ENCODE measurements around the gene TACC3.
"Not testable (repeated sequence)": the region's sequence is repeated elsewhere in the genome, so short reads cannot be mapped to it uniquely, and the experiment has no call there.

Gene TACC3

DNA sequence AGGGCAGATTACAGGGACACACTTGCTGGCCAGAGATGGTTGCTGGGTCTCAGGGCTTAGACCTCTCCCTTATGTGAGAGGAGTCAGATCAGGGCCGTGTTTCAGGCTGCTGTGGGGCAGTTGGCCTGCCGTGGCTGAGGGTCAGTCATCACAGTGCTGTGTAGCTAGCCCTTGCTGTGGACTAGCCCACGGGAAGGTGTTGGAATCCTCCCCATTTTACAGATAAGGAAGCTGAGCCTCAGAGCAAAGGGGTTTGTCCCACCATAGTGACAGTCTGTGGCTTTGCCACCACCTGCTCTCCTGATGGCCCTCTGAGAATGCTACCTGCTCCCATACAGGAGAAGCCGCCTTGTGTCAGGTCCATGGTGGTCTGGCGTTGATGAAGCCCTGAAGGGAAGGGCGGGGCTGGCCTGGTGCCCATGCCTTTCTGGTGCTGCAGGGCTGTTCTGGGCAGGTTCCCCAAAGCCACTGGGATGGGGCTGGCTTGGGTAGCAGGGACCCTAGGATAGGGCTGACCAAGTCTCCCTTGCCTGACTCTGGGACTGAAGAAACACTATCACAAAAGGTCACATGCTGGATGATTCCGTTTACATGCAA is 34.8 kb upstream of the TACC3 start:
- Mint-ChIP-seq H3K27me3 (ENCODE audit: low read depth) (no peaks in the 10 kb centered on the region), H3K4me3 (peak overlapping the region; percentile 10), H3K36me3 (ENCODE audit: low read depth) (peaks cover 10% of the 10 kb centered on the region), H3K4me1 (ENCODE audit: low read depth) (peaks cover 13% of the 10 kb centered on the region), H3K27ac (no peak overlapping the region), H3K9me3 (no peaks in the 10 kb centered on the region)

DNA sequence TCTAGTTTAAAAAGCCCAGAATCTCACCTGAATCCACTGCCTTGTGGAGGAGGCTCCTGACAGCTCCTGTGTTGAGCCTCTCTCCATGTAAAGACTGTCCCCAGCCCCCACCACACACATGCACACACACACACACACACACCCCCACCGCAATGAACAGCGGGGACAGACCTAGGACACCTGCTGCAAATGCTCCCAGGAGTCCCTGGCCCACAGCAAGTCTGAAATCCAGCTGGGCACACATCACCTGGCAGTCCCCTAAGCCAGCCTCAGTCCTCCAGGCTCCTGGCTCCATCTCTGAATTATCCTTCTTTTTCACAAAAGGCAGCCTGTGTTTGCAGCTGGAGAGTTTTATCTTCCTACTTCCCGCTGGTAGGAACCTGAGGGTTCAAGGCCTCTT is 30.6 kb upstream of the TACC3 start:
- peaks cover 38% of the 10 kb centered on the region for H3K36me3 Mint-ChIP-seq (ENCODE audit: low read depth)
- no peaks in the 10 kb centered on the region for H3K27me3 Mint-ChIP-seq (ENCODE audit: low read depth)

DNA sequence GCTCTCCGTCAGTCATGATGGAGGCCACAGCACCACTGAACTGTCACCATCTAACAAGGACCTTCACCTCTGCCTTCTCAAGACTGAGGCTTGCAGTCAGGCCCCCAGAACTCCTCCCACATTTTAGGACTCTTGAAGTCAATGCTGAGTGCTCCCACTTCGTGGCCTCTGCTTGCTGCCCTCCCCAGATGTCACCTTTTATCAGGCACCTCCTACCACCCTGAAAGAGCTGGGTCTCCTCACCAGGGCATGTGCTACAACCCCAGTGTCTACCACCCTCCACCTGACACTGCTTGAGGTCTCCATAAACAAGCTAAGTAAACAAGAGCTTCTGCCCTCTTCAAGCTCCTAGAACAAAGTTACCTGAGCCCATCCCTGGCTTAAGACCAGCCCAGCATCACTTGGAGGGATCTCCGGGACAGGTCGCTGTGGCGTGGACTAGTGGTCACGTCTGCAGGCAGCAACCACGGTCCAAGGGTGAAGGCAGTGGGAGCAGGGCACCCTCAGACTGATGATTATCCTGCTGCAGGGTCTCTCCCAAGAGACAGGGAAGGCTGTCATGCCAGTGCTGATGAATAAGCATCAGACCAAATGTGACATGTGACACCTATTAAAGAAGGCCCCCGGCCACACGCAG is 29.5 kb upstream of the TACC3 start:
- Mint-ChIP-seq H3K9me3 (no peaks in the 10 kb centered on the region), H3K27ac (no peak overlapping the region), H3K36me3 (ENCODE audit: low read depth) (peaks cover 43% of the 10 kb centered on the region), H3K4me1 (ENCODE audit: low read depth) (peaks cover 9% of the 10 kb centered on the region), H3K4me3 (no peak overlapping the region), H3K27me3 (ENCODE audit: low read depth) (no peaks in the 10 kb centered on the region)

More for the DNA sequence above, 30.6 kb upstream of the TACC3 start:
- Mint-ChIP-seq H3K9me3 (no peaks in the 10 kb centered on the region), H3K27ac (no peak overlapping the region), H3K4me1 (ENCODE audit: low read depth) (peaks cover 9% of the 10 kb centered on the region), H3K4me3 (no peak overlapping the region)

DNA sequence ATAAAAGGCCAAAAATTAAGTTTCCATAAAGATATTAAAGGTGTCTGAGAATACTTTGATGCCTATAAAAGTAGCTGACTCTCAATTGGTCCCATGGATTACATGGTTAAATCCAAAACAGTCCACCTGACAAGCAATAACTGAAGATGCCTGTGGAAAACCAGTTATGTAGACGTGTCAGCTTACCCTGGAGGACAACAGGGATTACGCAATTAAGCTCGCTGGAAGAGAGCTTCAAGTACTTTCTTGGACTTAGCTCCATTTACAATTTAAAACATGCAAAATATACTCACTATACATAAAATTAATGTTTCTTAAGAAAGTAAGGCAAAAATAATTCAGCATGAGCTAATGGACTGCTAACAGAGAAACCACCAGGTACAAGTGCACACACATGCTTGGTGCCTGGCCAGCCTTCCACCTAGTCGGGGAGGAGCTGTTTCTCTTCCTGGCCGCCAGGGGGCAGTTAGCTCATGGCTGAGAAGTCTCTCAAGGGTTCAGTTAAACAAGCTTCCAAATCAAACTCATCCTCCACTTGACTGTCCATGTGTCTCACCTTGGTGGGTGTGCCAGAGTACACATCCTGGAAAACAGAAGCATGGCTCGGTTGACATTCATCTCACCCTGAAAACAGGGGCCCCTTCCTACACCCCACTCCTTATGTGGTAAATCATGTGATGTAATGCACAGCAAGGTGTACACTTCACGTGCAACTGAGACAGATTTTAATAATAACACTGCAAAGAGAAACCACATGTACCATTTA is 28.0 kb upstream of the TACC3 start:
- peaks cover 46% of the 10 kb centered on the region for H3K36me3 Mint-ChIP-seq (ENCODE audit: low read depth)

DNA sequence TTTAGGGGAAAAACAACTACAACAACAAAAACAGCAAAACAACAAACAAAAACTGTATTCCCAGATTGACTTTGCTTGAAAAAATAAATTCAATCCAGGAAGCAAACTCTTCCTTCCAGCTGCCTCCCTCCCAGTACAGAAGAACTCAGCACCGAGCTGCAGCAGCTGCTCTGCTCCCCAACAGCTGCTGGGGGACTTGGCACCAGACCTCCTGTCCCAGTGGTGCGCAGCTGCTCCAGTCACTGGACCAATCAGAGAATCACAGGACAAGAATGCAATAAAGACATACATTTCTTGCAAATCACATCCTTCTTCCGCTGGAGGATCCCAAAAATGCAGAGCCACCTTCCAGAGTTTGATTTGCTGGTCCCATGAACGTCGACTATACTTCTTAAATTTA is 25.4 kb upstream of the TACC3 start:
- H3K9me3 Mint-ChIP-seq, result no peaks in the 10 kb centered on the region
- H3K27me3 Mint-ChIP-seq (ENCODE audit: low read depth), result no peaks in the 10 kb centered on the region
- H3K36me3 Mint-ChIP-seq (ENCODE audit: low read depth), result peaks cover 47% of the 10 kb centered on the region
- no peak overlapping the region for H3K4me3 Mint-ChIP-seq
- H3K4me1 Mint-ChIP-seq (ENCODE audit: low read depth), result peaks cover 7% of the 10 kb centered on the region
- H3K27ac Mint-ChIP-seq, result no peak overlapping the region

More for the DNA sequence above, 28.0 kb upstream of the TACC3 start:
- Mint-ChIP-seq H3K4me3 (no peak overlapping the region), H3K9me3 (no peaks in the 10 kb centered on the region), H3K4me1 (ENCODE audit: low read depth) (peaks cover 9% of the 10 kb centered on the region), H3K27me3 (ENCODE audit: low read depth) (no peaks in the 10 kb centered on the region), H3K27ac (peak overlapping the region; percentile 70)

DNA sequence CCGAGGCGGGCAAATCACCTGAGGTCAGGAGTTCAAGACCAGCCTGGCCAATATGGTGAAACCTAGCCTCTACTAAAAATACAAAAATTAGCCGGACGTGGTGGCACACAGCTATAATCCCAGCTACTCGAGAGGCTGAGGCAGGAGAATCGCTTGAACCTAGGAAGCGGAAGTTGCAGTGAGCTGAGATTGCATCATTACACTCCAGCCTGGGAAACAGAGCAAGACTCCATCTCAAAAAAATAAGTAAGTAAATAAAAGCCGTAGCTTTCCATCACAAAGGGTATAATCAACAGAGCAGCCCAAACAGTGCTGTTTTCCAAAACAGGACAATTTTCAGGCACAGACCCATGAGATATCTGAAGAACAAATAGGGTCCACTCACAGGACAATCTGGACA is 19.6 kb upstream of the TACC3 start:
- Mint-ChIP-seq H3K4me1 (ENCODE audit: low read depth) (peaks cover 11% of the 10 kb centered on the region), H3K36me3 (ENCODE audit: low read depth) (peaks cover 32% of the 10 kb centered on the region)
- not testable (repeated sequence) for H3K27me3 Mint-ChIP-seq (ENCODE audit: low read depth); H3K4me3 Mint-ChIP-seq; H3K27ac Mint-ChIP-seq; H3K9me3 Mint-ChIP-seq

DNA sequence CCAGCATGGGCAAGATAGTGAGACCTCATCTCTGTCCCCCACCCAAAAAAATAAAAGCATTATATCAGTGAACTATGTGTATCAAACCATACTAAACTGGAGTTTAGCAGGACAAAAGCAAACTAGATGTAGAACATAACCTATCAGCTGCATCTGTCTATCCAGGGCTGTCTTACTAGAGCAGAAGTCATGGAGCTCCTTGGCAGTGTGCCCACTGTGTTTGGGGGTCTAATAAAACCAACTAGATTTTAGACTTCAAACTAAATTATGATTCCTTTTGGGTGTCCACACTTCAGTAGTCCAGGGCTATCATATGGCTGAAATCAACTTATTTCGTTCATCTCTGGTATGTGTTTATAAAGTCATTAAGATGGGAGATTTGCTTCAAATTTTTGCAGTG is 17.5 kb upstream of the TACC3 start:
- H3K4me1 Mint-ChIP-seq (ENCODE audit: low read depth), result peaks cover 21% of the 10 kb centered on the region
- H3K27ac Mint-ChIP-seq, result no peak overlapping the region
- H3K36me3 Mint-ChIP-seq (ENCODE audit: low read depth), result peaks cover 40% of the 10 kb centered on the region

DNA sequence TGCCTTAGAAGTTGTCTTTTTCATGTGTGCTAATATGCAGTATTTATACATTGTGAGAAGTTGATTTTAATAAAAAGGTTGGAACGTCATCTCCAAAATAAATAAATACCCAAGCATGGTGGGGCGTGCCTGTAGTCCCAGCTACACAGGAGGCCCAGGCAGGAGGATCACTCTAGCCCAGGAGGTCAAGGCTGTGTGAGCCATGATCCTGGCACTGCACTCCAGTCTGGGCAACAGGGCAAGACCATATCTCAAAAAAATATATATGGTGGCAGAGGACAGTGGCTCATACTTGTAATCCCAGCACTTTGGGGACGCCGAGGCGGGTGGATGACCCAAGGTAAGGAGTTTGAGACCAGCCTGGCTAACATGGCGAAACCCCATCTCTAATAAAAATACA is 15.6 kb upstream of the TACC3 start:
- no peak overlapping the region for H3K4me3 Mint-ChIP-seq
- H3K27ac Mint-ChIP-seq, result no peak overlapping the region
- no peaks in the 10 kb centered on the region for H3K9me3 Mint-ChIP-seq
- peaks cover 38% of the 10 kb centered on the region for H3K4me1 Mint-ChIP-seq (ENCODE audit: low read depth)
- no peaks in the 10 kb centered on the region for H3K27me3 Mint-ChIP-seq (ENCODE audit: low read depth)
- peaks cover 40% of the 10 kb centered on the region for H3K36me3 Mint-ChIP-seq (ENCODE audit: low read depth)

More for the DNA sequence above, 17.5 kb upstream of the TACC3 start:
- H3K27me3 Mint-ChIP-seq (ENCODE audit: low read depth), result no peaks in the 10 kb centered on the region
- H3K4me3 Mint-ChIP-seq, result no peak overlapping the region
- no peaks in the 10 kb centered on the region for H3K9me3 Mint-ChIP-seq

DNA sequence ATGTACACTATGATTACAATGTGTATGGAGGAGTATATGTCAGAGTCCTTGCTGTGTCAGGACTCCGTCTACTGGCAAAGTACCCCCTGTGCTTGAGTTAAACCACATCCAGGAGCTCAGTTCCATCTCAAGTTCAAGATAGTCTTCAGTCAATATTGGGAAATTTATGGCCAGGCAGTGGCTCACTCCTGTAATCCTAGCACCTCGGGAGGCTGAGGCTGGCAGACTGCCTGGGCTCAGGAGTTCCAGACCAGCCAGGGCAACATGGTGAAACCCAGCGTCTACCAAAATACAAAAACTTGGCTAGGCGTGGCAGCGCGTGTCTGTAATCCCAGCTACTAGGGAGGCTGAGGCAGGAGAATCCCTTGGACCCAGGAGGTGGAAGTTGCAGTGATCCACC is 15.0 kb upstream of the TACC3 start:
- no peaks in the 10 kb centered on the region for H3K27me3 Mint-ChIP-seq (ENCODE audit: low read depth)
- no peak overlapping the region for H3K4me3 Mint-ChIP-seq
- H3K4me1 Mint-ChIP-seq (ENCODE audit: low read depth), result peaks cover 42% of the 10 kb centered on the region
- no peaks in the 10 kb centered on the region for H3K9me3 Mint-ChIP-seq
- peaks cover 43% of the 10 kb centered on the region for H3K36me3 Mint-ChIP-seq (ENCODE audit: low read depth)
- H3K27ac Mint-ChIP-seq, result no peak overlapping the region

DNA sequence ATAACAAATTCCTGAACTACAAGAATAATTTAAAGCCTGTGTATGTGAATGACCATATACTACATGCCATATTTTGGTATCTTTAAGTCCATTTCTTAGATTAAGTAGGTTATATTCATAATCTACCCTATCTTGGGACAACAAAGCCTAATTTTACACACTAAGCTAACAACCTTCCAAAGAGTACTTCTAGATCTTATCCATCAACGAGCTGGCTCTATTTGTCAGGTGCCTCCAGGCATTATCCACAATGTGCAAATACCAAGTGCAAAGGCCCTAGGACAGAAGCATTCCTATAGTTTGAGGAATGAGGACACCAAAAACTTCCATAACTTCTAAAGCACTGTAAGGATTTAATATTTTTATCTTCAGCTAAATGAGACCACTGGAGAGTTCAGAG is 12.7 kb upstream of the TACC3 start:
- Mint-ChIP-seq H3K9me3 (no peaks in the 10 kb centered on the region), H3K36me3 (ENCODE audit: low read depth) (peaks cover 39% of the 10 kb centered on the region), H3K27ac (no peak overlapping the region), H3K4me3 (no peak overlapping the region), H3K4me1 (ENCODE audit: low read depth) (peaks cover 44% of the 10 kb centered on the region), H3K27me3 (ENCODE audit: low read depth) (no peaks in the 10 kb centered on the region)

DNA sequence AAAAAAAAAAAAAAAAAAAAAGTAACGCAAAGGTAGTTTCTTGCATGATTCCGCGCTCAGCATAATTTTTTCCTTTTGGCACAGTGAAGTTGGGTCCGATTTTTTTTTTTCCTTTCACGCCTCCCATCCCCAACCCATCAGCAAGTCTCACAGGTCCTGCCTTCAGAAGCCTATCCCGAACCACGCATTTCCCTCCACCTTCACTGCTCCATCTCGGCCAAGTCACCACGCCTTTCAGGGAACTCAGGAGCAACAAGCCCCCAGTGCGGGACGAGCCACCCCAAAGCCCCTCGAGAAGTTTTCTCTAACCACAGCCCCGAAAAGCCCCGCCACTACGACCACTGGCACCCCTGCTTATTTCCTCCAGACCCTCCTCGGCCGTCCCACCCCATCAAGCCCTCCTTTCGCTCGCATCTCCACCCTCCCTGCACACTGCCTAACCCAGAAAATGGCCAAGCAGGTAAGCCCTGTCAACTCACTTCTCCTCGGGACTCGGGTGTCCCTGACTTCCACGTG is 10.2 kb upstream of the TACC3 start:
- H3K4me1 Mint-ChIP-seq (ENCODE audit: low read depth), result peaks cover 56% of the 10 kb centered on the region
- H3K27me3 Mint-ChIP-seq (ENCODE audit: low read depth), result no peaks in the 10 kb centered on the region
- peak overlapping the region; percentile 83 for H3K27ac Mint-ChIP-seq
- peak overlapping the region; percentile 93 for H3K4me3 Mint-ChIP-seq
- H3K9me3 Mint-ChIP-seq, result no peaks in the 10 kb centered on the region
- H3K36me3 Mint-ChIP-seq (ENCODE audit: low read depth), result peaks cover 34% of the 10 kb centered on the region

DNA sequence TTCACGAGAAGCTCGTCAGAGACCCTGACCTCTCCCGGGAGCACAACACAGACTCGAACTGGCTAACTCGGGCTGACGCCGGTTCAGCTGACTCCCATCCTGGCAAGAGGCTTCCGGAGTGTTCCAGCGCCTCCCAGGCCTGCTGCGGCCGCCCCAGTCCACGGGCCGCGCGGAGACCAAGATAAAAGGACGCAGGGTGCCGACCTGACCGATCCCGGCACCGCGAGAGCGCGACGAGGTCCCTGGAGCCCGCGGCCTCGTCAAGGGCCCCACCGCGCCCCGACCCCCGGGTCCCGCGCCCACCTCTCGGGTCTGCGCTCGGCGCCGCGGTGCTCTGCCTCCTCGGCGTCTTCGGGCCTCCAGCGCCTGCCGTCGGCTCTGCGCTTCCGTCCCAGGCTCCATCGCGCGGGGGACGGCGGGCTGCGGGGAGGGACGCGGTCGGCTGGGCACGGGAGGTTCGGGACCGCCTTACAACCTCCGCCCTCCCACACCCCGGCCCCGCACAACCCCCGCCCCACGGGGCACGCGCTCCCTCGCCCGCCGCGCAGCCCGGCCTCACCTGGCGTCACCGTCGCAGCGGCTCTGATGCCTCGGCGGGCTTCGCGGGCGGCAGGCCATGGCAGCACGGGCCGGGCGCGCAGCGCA is 9.6 kb upstream of the TACC3 start:
- H3K9me3 Mint-ChIP-seq, result no peaks in the 10 kb centered on the region
- H3K27ac Mint-ChIP-seq, result peak overlapping the region; percentile 83
- no peaks in the 10 kb centered on the region for H3K27me3 Mint-ChIP-seq (ENCODE audit: low read depth)
- H3K4me3 Mint-ChIP-seq, result peak overlapping the region; percentile 93
- peaks cover 31% of the 10 kb centered on the region for H3K36me3 Mint-ChIP-seq (ENCODE audit: low read depth)
- H3K4me1 Mint-ChIP-seq (ENCODE audit: low read depth), result peaks cover 58% of the 10 kb centered on the region

DNA sequence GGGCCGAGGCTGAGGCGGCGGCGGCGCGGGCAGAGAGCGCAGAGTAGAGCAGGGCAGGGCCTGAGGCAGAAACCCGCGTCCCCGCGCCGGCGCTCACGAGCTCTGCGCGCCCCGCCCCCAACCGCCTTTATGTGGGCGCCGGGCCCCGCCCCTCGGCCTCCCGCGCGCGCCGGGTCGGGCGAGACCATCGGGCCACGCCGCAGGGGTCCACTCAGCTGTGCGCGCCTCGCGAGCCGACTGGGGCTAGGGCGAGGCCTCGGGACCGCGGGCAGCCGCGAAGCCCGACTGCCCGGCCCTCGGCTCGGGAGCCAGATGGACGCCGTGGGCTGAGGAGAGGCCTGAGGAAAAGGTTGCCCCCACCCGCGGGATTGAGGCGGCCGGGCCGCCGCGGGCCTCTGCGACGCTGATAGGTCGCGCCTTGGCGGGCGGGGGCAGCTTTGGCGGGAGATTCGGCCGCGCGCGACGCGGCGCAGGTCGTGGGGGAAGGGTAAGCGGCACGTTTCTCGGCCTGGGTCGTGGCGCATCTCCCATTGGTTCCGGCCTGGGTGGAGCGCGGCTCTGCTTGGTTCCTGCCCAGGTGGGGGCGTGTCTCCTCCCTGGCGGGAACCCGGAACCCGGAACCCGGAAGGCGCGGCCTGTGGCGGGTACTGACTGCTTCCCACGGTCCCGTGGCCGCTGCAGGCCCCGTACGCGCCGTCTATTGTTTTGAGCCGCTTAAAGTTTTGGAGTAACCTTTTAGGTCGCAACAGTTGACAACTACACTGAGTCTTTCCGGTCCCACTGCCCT is 8.9 kb upstream of the TACC3 start, which contains the start of gene SLBP:
Gene SLBP, minus strand, starts transcription at position 104 of the 787 bp plus-strand sequence. CDS start 131 bp downstream, outside the sequence.
- Mint-ChIP-seq H3K27me3 (ENCODE audit: low read depth) (no peaks in the 10 kb centered on the region), H3K36me3 (ENCODE audit: low read depth) (peaks cover 31% of the 10 kb centered on the region), H3K4me1 (ENCODE audit: low read depth) (peaks cover 58% of the 10 kb centered on the region)

More for the DNA sequence above, 8.9 kb upstream of the TACC3 start, which contains the start of gene SLBP:
- H3K4me3 Mint-ChIP-seq, result peak within 1 kb of the TSS; percentile 99
- H3K9me3 Mint-ChIP-seq, result no peaks in the 10 kb centered on the region
- peak within 1 kb of the TSS; percentile 95 for H3K27ac Mint-ChIP-seq
